GM19238 (cell line): ENCODE data around the gene LTBP2.

Experiments used
- DNase-seq: peaks from one replicate; pipeline ENCODE4 v3.0.0; 2011; ENCODE audit warnings: low spot score; ENCODE audit not compliant: insufficient read length

The LTBP2 gene

GRCh38 chr14:74528886-74529285 lies 83.2 kb downstream of the LTBP2 start:
- no peak for DNase-seq

DNA sequence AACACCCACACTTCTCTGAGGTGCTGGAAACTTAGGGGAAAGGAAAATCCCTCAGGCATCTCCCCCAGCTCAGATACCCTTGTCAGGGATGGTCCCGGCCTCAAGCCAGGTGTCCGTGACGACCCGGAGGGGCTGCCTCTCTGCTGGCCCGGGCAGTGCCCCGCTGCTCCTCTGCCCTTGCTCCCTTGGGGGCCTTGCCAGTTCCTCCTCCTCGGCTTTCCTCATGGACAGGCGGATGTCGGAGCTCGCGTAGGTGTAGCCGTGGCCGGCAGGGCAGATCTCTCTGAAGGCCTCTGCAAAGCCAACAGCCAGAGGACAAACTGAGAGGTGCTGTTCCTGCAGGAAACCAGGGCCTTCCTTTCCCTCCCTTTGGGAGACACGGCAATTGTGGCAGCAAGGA lies 83.6 kb downstream of the LTBP2 start:
- DNase-seq, result no peak

DNA sequence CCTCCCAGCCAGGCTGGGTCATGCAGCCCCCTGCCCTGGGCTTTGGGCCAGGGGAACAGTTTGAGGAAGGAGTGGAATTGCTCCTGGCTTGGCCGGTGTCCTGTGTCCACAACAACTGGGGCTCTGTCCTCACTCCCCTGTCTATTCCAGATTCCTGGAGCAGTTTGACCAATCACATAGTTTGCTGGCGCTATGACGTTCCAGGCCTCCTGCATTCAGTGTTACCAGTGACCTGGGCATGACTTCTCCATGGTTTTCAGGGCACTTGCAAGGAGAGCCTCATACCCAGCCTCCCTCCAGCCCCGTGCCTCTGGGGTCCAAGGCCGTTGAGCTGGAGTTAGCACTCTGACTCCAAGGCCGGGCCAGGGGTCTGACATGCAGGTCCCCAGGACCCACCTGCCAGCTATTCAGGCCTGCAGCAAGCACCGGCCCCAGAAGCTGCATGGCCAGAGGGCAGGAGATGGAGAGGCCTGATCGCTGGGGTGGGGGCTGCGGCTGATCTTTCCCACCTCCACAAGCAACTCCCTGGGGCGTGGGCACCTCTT lies 84.2 kb downstream of the LTBP2 start:
- DNase-seq, result no peak

- no peak for DNase-seq
Measured at GRCh38 chr14:74526854-74527585, 85.0 kb downstream of the LTBP2 start.

GRCh38 chr14:74525361-74525851 lies 86.6 kb downstream of the LTBP2 start:
- peak; percentile 16 for DNase-seq

- DNase-seq, result no peak
Measured at GRCh38 chr14:74524812-74525135, 87.3 kb downstream of the LTBP2 start.

DNA sequence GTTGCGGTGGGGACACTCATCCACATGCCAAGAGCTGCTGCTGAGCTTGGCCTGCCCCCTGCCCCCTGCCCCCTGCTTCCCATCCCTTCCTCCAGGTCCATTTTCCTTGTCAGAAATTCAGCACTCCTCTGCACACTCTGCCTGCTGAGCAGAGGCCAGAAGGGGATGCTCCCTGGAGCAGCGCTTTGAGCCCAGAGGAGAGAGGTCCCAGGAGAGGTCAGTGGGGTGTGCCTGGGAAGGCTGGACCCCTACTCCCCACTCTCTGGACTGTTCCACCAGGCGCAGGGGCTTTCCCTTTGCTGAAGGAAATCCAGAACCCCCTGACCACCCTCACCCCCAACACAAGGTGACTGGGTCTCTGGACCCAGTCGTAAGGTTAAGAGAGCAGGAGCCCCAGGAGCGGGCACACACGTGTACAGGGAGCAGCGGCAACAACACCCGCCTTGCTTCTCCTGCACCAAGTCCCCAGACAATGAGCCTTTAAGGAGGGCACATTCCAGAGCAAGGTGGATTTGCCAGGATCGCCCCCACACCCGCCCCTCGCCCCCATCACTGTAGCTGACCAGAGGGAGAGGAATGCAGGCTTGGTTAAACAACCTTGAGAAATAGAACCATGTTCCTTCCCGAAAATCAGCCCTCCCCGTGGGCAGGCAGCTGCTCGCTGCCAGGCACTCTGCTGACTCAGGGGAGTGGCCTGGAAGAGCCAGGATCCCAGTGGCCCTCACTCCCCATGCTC lies 87.8 kb downstream of the LTBP2 start:
- no peak for DNase-seq

- DNase-seq, result no peak
Measured at GRCh38 chr14:74522740-74523139, 89.3 kb downstream of the LTBP2 start.

- DNase-seq, result no peak
Measured at GRCh38 chr14:74521756-74522155, 90.3 kb downstream of the LTBP2 start.

GRCh38 chr14:74519316-74520074 lies 92.5 kb downstream of the LTBP2 start:
- DNase-seq, result no peak

GRCh38 chr14:74518221-74518620 lies 93.8 kb downstream of the LTBP2 start:
- no peak for DNase-seq

- no peak for DNase-seq
Measured at GRCh38 chr14:74517731-74518130, 94.3 kb downstream of the LTBP2 start.

DNA sequence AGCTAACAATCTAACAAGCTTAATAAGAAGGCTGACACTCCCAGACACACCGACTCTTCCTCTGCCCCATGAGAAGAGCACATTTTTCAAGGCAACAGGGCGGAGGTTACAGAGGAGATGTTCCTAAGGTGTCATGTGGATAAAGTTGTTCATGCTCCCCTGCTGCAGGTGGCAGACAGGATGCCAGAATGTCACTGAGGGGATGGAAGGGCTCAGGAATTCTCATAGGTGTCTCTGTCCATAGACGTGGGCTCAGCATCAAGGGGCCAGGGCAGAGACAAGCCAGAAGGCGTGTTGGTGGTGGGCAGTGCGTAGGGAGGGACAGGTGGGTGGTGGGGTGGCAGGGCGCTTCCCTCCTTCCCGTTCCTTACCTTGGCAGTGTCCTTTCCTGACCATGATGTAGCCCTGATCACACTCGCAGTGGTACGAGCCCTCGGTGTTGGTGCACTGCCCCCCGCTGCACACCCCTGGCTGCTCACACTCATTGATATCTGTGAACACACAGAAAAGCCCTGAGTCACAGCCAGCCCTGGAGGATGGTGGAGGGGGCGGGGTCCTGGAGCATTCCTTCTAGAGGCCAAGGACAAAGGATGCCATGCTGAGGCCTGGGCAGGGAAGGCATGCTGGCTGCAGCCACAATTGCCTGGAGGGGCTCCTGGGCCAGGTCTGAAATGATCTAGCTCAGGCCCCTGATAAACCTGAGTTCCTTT lies 95.4 kb downstream of the LTBP2 start:
- DNase-seq, result no peak

DNA sequence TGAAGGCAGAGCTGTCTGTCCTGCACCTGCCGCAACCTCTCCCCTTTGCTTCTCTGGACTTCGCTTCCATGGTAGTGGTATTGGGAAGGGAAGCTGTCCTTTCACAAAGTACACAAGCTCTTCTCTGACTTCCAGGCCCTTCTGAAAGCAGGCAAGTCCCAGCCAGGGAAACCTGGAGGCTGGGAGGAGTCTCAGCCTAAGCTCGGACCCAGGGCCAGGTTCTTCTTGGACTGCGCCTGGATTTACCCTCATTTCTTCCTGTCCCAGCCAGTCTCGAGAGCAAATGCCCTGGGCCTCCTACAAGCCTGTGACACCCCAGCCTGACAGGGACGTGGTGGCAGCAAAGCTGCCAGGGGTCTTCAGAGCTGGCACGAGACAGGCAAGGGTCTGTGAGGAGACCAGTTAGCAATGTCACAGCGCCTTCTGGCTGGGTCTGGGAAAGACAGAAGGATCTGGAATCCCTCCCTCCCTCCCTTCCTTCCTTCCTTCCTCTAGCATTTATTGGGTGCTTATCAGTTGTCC lies 96.1 kb downstream of the LTBP2 start:
- DNase-seq, result no peak

DNA sequence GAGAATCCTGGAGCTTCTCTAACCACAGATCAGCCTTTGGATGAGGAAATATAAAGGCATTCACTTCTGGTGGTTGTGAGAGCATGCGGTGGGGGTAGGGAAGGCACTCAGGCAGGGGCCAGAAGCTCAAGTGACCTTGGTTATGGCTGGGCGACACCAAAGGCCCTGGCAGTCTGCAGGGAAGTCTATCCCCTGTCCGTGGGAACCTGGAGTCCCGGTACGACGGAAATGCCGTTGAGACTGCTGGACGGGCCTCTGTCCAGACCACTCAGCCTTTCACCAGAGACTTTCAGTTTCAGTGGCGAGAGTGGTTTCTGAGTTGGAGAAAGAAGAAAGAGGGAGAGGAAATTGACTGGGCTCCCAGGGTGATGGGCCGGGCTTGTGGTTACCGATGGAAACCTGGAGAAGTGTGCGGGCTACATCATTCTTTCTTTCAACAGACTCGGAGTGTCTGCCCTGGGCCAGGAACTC lies 97.5 kb downstream of the LTBP2 start:
- DNase-seq, result no peak

- no peak for DNase-seq
Measured at GRCh38 chr14:74511966-74512830, 99.8 kb downstream of the LTBP2 start.

DNA sequence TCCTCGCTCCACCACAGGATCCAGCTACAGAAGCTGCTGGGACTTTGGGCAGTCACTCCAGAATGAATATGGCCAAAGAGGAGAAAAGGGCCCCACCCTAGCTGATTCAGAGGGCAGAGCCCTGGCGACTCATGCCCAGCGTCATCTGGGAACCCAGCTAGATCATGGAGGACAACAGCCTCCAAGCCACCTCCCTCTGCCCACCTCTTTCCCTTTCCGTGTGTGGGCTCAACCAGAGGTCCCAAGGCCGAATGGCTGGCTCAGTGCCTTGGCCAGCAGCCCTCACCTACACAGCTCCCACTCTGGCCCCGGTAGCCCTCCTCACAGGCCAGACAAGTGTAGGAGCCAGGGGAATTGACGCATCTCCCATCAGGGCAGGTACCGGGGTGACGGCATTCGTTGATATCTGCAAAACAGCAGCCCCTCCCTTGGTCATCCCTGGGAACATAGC lies 101.1 kb downstream of the LTBP2 start:
- no peak for DNase-seq

DNA sequence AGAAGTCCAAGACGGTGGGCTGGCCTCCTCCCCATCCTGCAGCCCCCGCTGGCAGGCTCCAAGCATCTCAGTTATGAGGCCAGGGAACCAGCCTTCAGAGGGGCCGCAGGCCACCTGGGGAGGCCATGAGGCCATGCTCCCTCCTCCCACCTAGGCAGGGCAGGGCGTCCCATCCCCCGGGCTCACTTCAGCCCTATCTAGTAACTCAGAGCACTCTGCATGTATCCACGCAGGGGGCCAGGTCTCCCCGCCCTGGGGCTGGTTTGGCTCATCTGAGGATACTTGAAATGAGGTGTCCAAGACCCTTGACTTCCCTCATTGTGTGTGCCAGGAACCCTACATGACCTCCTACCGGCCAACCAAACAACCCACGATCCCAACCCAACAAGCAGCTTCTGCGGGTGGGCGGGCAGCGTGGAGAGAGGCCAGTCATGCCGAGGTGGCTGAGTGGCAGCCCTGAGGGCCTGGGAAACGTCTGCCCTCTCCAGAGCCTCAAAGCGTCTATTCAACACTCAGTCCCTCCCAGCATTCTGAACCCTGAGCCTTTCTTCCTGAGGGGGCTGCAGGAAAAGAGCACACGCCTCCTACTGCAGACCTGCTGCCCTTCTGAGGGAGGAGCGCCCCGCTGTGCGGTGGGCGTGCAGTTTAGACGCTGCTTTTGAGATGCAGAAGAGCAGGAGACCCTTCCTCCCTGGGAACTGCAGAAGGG lies 101.7 kb downstream of the LTBP2 start:
- no peak for DNase-seq

DNA sequence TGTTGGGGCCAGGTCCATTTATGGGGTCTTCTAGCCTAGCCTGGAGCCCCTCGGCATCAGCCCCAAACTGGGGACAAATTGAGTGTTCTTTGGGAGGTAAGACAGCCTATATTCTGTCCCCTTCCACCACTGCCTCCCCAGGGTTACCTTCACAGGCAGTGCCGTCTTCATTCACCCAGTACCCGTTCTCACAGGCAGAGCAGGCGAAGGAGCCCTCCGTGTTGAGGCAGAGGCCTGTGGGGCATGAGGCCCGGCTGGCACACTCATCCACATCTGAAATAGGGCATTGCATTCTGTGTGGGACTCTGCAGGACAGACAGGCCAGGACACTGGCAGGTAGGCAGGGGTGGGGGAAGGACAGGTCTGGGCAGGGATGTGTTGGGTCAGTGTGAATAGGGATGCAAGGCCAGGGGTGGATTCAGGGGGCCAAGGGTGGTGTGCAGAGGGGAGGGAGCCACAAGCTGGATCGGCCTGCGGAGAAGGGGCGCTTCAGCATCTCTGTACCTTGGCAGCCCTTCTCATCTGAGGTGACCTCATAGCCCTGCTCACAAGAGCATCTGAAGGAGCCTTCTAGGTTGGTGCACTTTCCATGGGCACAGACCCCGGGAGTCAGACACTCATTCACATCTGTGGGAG lies 102.3 kb downstream of the LTBP2 start:
- DNase-seq, result no peak
